GM15510 (cell line): ENCODE results near the gene RNF4.

Experiments used
- POLR2A ChIP-seq: IDR thresholded peaks from 3 replicates; pipeline ENCODE4 v1.6.1; 2011; ENCODE audit warnings: borderline replicate concordance; ENCODE audit not compliant: insufficient read length; ENCODE audit errors: extremely low read depth

The RNF4 gene

GRCh38 chr4:2446656-2447564 is 22.0 kb upstream of the RNF4 start:
- TF ChIP-seq POLR2A: no peak

GRCh38 chr4:2448589-2448988 is 20.3 kb upstream of the RNF4 start:
- no peak for TF ChIP-seq POLR2A

- no peak for TF ChIP-seq POLR2A
Observed at GRCh38 chr4:2449051-2449450, 19.9 kb upstream of the RNF4 start.

GRCh38 chr4:2449511-2450392 is 19.2 kb upstream of the RNF4 start:
- no peak for TF ChIP-seq POLR2A

- TF ChIP-seq POLR2A: no peak
Observed at GRCh38 chr4:2450394-2451035, 18.4 kb upstream of the RNF4 start.

- no peak for TF ChIP-seq POLR2A
Observed at GRCh38 chr4:2451036-2451520, 17.8 kb upstream of the RNF4 start.

GRCh38 chr4:2451821-2452785 is 16.8 kb upstream of the RNF4 start:
- no peak for TF ChIP-seq POLR2A

- TF ChIP-seq POLR2A: no peak
Observed at GRCh38 chr4:2457481-2458295, 11.2 kb upstream of the RNF4 start.

GRCh38 chr4:2458546-2459491 is 10.1 kb upstream of the RNF4 start:
- TF ChIP-seq POLR2A: no peak

- no peak for TF ChIP-seq POLR2A
Observed at GRCh38 chr4:2459589-2460349, 9.1 kb upstream of the RNF4 start.
